IMR-90 (cell line): Measurements from ENCODE around the gene BTBD9. TPM values are rescaled to one million over a fixed set of nuclear protein-coding genes. Genes with fewer than 3 reads are reported as not detected.

Experiments
- ATAC-seq: fragments of 200-7000 bp; cut with Tn5 transposase; 2 replicates; pipeline ENCODE4 v1.9.1; 2020; ENCODE audit warnings: low read depth, mild to moderate bottlenecking, moderate library complexity
- BruUV-seq: library from RNA; stranded (reverse); fragments of 400-500 nt; replicated peaks from 2 replicates; lab custom pipeline; 2021; lab: Mats Ljungman, UMichigan
- CTCF ChIA-PET: fragments of 300-600 bp; formaldehyde crosslinking; extraction: SDS; loops from one replicate; lab custom pipeline; 2021; ENCODE audit warnings: antibody characterized with exemption; lab: Yijun Ruan, JAX
- POLR2A ChIA-PET: fragments of 300-600 bp; sonication (Branson Sonifier 250); formaldehyde crosslinking; loops from one replicate; lab custom pipeline; 2022; ENCODE audit warnings: antibody characterized with exemption; ENCODE audit not compliant: unreplicated experiment; lab: Charles Lee
- DNase-seq: peaks from one replicate; pipeline ENCODE4 v3.0.0; 2013
- H2AFZ ChIP-seq: replicated peaks from 2 replicates; pipeline ENCODE3; 2013; ENCODE audit warnings: low read length, mild to moderate bottlenecking; ENCODE audit not compliant: poor library complexity
- H2AK5ac ChIP-seq: 2 replicates; pipeline ENCODE4 v1.6.1; 2013; ENCODE audit warnings: low read depth, low read length, inconsistent platforms
- H2AK9ac ChIP-seq: replicated peaks from 2 replicates; pipeline ENCODE3; 2013; ENCODE audit warnings: mild to moderate bottlenecking, low read depth, low read length, moderate library complexity; ENCODE audit not compliant: poor library complexity
- H2BK120ac ChIP-seq: 2 replicates; pipeline ENCODE4 v1.6.1; 2013; ENCODE audit warnings: low read depth, low read length, inconsistent platforms
- H2BK15ac ChIP-seq: 3 replicates; pipeline ENCODE4 v1.6.1; 2013; ENCODE audit warnings: low read depth, low read length, inconsistent platforms
- H2BK20ac ChIP-seq: 2 replicates; pipeline ENCODE4 v1.6.1; 2013; ENCODE audit warnings: low read depth, mild to moderate bottlenecking, inconsistent platforms, low read length, moderate library complexity
- H2BK5ac ChIP-seq: 2 replicates; pipeline ENCODE4 v1.6.1; 2013; ENCODE audit warnings: mild to moderate bottlenecking, low read depth, low read length, inconsistent platforms; ENCODE audit not compliant: poor library complexity, severe bottlenecking
- H3K14ac ChIP-seq: replicated peaks from 2 replicates; pipeline ENCODE4 v1.6.1; 2013; ENCODE audit warnings: low read depth, low read length, inconsistent platforms
- H3K18ac ChIP-seq: 2 replicates; pipeline ENCODE4 v1.6.1; 2013; ENCODE audit warnings: low read depth, low read length, control low read depth
- H3K23ac ChIP-seq: 2 replicates; pipeline ENCODE4 v1.6.1; 2013; ENCODE audit warnings: low read depth, low read length, inconsistent platforms
- H3K27ac ChIP-seq: 2 replicates; pipeline ENCODE4 v1.5.1; 2013; ENCODE audit warnings: mild to moderate bottlenecking, control low read depth, low read length; ENCODE audit not compliant: insufficient read depth
- H3K27me3 ChIP-seq: 2 replicates; pipeline ENCODE4 v1.6.1; 2013; ENCODE audit warnings: low read length; ENCODE audit not compliant: control insufficient read depth, insufficient read depth
- H3K36me3 ChIP-seq: 2 replicates; pipeline ENCODE4 v1.6.1; 2013; ENCODE audit warnings: low read length, mixed read lengths; ENCODE audit not compliant: control insufficient read depth, insufficient read depth
- H3K4ac ChIP-seq: 2 replicates; pipeline ENCODE4 v1.6.1; 2013; ENCODE audit warnings: low read depth, low read length, inconsistent platforms
- H3K4me1 ChIP-seq: 2 replicates; pipeline ENCODE4 v1.6.1; 2013; ENCODE audit warnings: low read length, mixed read lengths; ENCODE audit not compliant: control insufficient read depth, insufficient read depth
- H3K4me2 ChIP-seq: 2 replicates; pipeline ENCODE4 v1.6.1; 2013; ENCODE audit warnings: low read depth, mild to moderate bottlenecking, control low read depth, low read length, moderate library complexity
- H3K4me3 ChIP-seq: 2 replicates; pipeline ENCODE4 v1.5.1; 2013; ENCODE audit warnings: low read depth, mild to moderate bottlenecking, control low read depth, low read length, moderate library complexity; ENCODE audit not compliant: insufficient read depth
- H3K56ac ChIP-seq: 2 replicates; pipeline ENCODE4 v1.6.1; 2013; ENCODE audit warnings: low read length, inconsistent platforms; ENCODE audit not compliant: insufficient read depth; ENCODE audit errors: extremely low read depth
- H3K79me1 ChIP-seq, 2 experiments: 2 replicates each; pipeline ENCODE4 v1.6.1; 2013; ENCODE audit warnings: low read length in 2 of 2, inconsistent platforms in 1 of 2, low read depth in 1 of 2
- H3K9ac ChIP-seq: 2 replicates; pipeline ENCODE4 v1.6.1; 2013; ENCODE audit warnings: low read depth, low read length, control low read depth
- H3K9me1 ChIP-seq: 2 replicates; pipeline ENCODE4 v1.6.1; 2013; ENCODE audit warnings: low read length, inconsistent platforms; ENCODE audit not compliant: insufficient read depth
- H3K9me3 ChIP-seq: 2 replicates; pipeline ENCODE4 v1.6.1; 2013; ENCODE audit warnings: low read length; ENCODE audit not compliant: control insufficient read depth, insufficient read depth
- H4K20me1 ChIP-seq: 2 replicates; pipeline ENCODE4 v1.6.1; 2013; ENCODE audit warnings: low read length, inconsistent platforms; ENCODE audit not compliant: insufficient read depth
- H4K5ac ChIP-seq: 2 replicates; pipeline ENCODE4 v1.6.1; 2013; ENCODE audit warnings: mild to moderate bottlenecking, low read depth, low read length, control low read depth
- H4K8ac ChIP-seq, 2 experiments: 2 replicates each; pipeline ENCODE4 v1.6.1; 2013; ENCODE audit warnings: low read depth in 2 of 2, low read length in 2 of 2, control low read depth in 1 of 2, inconsistent platforms in 1 of 2
- H4K91ac ChIP-seq: 2 replicates; pipeline ENCODE4 v1.6.1; 2013; ENCODE audit warnings: low read depth, low read length, inconsistent platforms; ENCODE audit not compliant: insufficient read depth
- NFE2L2 ChIP-seq: fragments of 150-350 bp; IDR thresholded peaks from 2 replicates; pipeline ENCODE4 v1.6.1; 2016; ENCODE audit warnings: low read depth, mild to moderate bottlenecking, low read length
- WGBS, 2 experiments: methylation state at CpG; one replicate each; pipeline versions ENCODE4 v1.1.5 to v1.1.7; 2013; ENCODE audit warnings: missing lambda C conversion rate in 2 of 2; ENCODE audit not compliant: insufficient read length in 1 of 2; ENCODE audit errors: extremely low coverage in 2 of 2; 5-methylcytosine and 5-hydroxymethylcytosine counted together
- dilution Hi-C: fragments of 300-500 bp; cut with HindIII; formaldehyde crosslinking; loops from one replicate; pipeline ENCODE4 v1.14.3; 2018; ENCODE audit warnings: low sequenced_read_pairs; ENCODE audit not compliant: unreplicated experiment
- in situ Hi-C: fragments of 300-500 bp; cut with MboI; formaldehyde crosslinking; loops from 3 replicates; pipeline ENCODE4 v1.14.3; 2019; ENCODE audit warnings: low sequenced_read_pairs, inconsistent platforms, mixed read lengths
- intact Hi-C: fragments of 100-400 bp; cut with micrococcal nuclease; formaldehyde crosslinking; loops from 2 replicates; pipeline ENCODE4 v1.10.0; 2022
- polyA plus RNA-seq, 3 experiments: library from polyadenylated mRNA; depleted of rRNA; stranded (reverse); fragments of >200 nt; gene quantifications; 2 replicates each; pipeline ENCODE4 v1.2.3, GENCODE V29; 2012; ENCODE audit warnings: low replicate concordance in 1 of 3
- total RNA-seq: library from RNA; depleted of rRNA; stranded (reverse); fragments of >200 nt; gene quantifications from 2 replicates; pipeline ENCODE4 v1.2.3, GENCODE V29; 2012

BTBD9 gene
- total and polyA plus RNA-seq, 2 of the 4 experiments (the other 2 are of a cell fraction): 4.1 to 22.0 TPM

DNA sequence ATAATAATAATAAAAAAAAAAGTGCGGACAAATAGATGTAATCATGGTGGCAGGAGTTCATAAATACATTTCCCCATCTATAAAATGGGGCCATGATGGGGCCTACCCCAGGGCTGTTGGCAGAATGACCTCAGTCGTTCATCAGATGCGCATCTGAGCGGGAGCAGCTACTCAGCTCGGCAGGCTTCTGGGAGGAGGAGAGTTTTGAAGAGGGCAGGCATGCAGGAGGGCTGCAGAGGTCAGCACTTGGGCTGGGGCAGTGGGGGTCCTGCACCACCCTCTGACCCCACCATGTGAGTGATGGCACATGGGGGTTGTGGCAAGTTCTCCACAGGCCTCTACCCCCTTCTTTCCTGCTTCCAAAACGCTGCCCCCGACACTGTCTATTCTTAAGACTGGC lies 446.7 kb downstream of the BTBD9 start:
- Histone ChIP-seq H2BK15ac (no peak overlapping the region), H3K27ac (no peak overlapping the region), H3K9me3 (no peaks in the 10 kb centered on the region), H2AFZ (no peak overlapping the region), H3K9me1 (peaks cover 8% of the 10 kb centered on the region; the same call in 1 of the 2 replicates), H3K27me3 (no peaks in the 10 kb centered on the region), H2BK20ac (no peak overlapping the region), H3K4ac (no peak overlapping the region), H4K8ac (no peak overlapping the region), H2AK9ac (no peak overlapping the region), H2BK5ac (no peak overlapping the region), H3K23ac (no peak overlapping the region), H3K4me2 (no peak overlapping the region), H3K36me3 (no peaks in the 10 kb centered on the region), H2BK120ac (no peak overlapping the region), H4K91ac (no peak overlapping the region), H3K14ac (no peak overlapping the region), H3K56ac (no peak overlapping the region), H3K4me3 (no peak overlapping the region), H3K4me1 (no peaks in the 10 kb centered on the region), H4K20me1 (no peaks in the 10 kb centered on the region), H4K5ac (no peak overlapping the region), H3K79me1 (no peaks in the 10 kb centered on the region), H3K9ac (no peak overlapping the region), H2AK5ac (no peak overlapping the region), H3K18ac (no peak overlapping the region)
- intact Hi-C loops (no loop called here), in situ Hi-C loops (no loop called here), dilution Hi-C loops (no loop called here)
- DNase-seq (no peak), ATAC-seq (no peak)
- ChIA-PET CTCF (no interaction called here), POLR2A (no interaction called here)
- WGBS, 2 experiments: no CpG with 5 or more reads among the region's 7 CpGs
- no TSS peak for BruUV-seq
- no peak for TF ChIP-seq NFE2L2
